Panc1 (cell line): ENCODE results near the gene INO80D.

Experiments
- TCF7L2 ChIP-seq: IDR thresholded peaks from 2 replicates; pipeline ENCODE4 v1.6.1; 2011; ENCODE audit warnings: mild to moderate bottlenecking, low read depth, low read length, inconsistent platforms
- TF ChIP-seq, protein P1 (sequence below): fragments of 450-650 bp; IDR thresholded peaks from 2 replicates; pipeline ENCODE4 v1.5.1; 2017; ENCODE audit warnings: mild to moderate bottlenecking

- no peak for TF ChIP-seq TCF7L2
- TF ChIP-seq, protein P1, sequence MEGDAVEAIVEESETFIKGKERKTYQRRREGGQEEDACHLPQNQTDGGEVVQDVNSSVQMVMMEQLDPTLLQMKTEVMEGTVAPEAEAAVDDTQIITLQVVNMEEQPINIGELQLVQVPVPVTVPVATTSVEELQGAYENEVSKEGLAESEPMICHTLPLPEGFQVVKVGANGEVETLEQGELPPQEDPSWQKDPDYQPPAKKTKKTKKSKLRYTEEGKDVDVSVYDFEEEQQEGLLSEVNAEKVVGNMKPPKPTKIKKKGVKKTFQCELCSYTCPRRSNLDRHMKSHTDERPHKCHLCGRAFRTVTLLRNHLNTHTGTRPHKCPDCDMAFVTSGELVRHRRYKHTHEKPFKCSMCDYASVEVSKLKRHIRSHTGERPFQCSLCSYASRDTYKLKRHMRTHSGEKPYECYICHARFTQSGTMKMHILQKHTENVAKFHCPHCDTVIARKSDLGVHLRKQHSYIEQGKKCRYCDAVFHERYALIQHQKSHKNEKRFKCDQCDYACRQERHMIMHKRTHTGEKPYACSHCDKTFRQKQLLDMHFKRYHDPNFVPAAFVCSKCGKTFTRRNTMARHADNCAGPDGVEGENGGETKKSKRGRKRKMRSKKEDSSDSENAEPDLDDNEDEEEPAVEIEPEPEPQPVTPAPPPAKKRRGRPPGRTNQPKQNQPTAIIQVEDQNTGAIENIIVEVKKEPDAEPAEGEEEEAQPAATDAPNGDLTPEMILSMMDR: no peak
Observed at GRCh38 chr2:206001912-206002311, 84.1 kb downstream of the INO80D start.
